Stimulated activated CD4-positive, alpha-beta T cell treated with anti-CD3 and anti-CD28 coated beads, Interleukin-1b, Interleukin-23, amount 100 ng/mL, for 24 hours (primary cell): ENCODE results near the gene RAD23A.
"Not testable (repeated sequence)": the region's sequence is repeated elsewhere in the genome, so short reads cannot be mapped to it uniquely, and the experiment has no call there.

ENCODE experiments used
- DNase-seq, 4 experiments: peaks; one replicate each; pipeline ENCODE4 v3.0.0-alpha.2; 2020; ENCODE audit warnings: low read depth in 4 of 4, low spot score in 1 of 4

Gene RAD23A

DNA sequence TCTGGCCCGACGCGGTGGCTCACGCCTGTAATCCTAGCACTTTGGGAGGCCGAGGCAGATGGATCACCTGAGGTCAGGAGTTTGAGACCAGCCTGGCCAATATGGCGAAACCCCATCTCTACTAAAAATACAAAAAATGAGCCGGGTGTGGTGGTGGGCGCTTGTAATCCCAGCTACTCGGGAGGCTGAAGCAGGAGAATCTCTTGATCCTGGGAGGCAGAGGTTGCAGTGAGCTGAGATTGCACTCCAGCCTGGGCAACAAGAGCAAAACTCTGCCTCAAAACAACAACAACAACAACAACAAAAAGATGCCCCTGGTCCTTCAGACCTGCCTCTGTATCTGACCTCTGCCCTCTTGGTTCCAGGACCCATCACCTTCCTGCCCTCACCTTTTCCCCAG, 9.9 kb downstream of the RAD23A start:
- not testable (repeated sequence) for DNase-seq

- no peak for DNase-seq
Measured at GRCh38 chr19:12955996-12956395, 10.3 kb downstream of the RAD23A start.

DNA sequence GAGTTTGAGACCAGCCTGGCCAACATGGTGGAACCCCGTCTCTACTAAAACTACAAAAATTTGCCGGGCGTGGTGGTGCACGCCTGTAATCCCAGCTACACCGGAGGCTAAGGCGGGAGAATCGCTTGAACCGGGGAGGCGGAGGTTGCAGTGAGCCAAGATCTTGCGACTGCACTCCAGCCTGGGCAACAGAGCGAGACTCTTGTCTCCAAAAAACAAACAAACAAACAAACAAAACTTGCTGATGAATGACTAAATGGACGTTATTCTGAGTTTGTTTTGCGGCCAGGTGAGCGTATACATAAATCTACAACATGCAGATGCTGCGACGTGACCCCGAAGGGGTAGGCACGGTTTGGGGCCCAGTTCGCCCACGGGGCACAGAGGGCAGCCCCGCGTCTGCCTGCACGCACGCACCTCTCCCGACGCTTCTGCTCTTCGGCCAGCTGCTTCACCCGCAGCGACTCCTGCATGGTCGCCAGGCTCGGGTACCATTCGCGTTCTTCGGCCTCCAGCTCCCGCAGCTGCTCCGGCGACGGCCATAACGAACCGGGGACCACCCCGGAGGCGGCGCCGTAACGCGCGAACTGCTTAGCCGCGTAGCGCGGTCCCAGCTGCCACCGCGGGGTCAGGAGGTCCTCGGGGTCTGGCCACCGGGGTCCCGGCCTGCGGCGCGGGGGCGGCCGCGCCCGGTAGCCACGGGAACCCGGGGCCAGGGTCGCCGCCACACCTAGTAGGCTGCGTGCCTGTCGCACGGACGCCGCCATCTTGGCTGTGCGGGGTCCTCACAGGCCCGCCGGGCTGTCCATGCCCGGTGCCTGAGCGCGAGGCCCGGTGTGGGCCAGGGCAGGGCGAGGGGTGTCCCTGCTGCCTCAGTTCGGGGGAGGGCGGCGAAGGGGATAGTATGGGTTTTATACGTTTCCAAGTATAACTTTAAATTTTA, 11.1 kb downstream of the RAD23A start, which contains the start of gene GADD45GIP1:
Gene GADD45GIP1 (minus strand): TSS at position 778 of the 943 bp plus-strand sequence. CDS start 11 bp downstream, at position 767.
- peak in 3 of 4 experiments; percentile 55 to 80 (median 75) for DNase-seq

DNA sequence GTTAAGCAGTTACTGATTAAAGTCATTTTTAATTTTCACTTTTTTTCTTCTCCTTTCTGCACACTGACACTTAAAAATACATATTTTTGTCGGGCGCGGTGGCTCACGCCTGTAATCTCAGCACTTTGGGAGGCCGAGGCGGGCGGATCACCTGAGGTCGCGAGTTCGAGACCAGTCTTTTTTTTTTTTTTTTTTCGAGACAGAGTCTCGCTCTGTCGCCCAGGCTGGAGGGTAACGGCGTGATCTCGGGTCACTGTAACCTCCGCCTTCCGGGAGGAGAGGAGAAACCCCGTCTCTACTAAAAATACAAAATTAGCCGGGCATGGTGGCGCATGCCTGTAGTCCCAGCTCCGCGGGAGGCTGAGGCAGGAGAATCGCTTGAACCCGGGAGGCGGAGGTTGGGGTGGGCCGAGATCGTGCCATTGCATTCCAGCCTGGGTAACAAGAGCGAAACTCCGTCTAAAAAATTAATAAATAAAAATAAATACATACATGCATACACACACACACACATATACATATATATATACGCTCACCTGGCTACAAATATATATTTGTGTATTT, 11.8 kb downstream of the RAD23A start:
- DNase-seq = not testable (repeated sequence)

DNA sequence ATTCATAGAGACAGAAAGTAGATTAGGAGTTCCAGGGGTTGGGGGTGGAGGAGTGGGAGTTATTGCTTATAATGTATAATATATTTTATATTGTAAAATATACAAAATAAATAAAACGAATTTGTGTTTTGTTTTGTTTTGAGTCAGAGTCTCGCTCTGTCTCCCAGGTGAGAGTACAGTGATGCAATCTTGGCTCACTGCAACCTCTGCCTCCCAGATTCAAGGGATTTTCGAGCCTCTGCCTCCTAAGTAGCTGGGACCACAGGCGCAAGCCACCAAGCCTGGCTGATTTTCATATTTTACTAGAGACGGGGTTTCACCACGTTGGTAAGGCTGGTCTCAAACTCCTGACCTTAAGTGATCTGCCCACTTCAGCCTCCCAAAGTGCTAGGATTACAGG, 13.8 kb downstream of the RAD23A start:
- DNase-seq = no peak

GRCh38 chr19:12965017-12965811, 19.6 kb downstream of the RAD23A start:
- peak; percentile 56 to 78 (median 74) for DNase-seq

GRCh38 chr19:12965812-12966135, 20.1 kb downstream of the RAD23A start:
- DNase-seq = no peak

GRCh38 chr19:12967907-12968306, 22.2 kb downstream of the RAD23A start:
- no peak for DNase-seq

- no peak for DNase-seq
Measured at GRCh38 chr19:12969292-12969988, 23.8 kb downstream of the RAD23A start, which contains the start of gene DAND5. Gene DAND5 (plus strand): TSS chr19:12969576. CDS start chr19:12969661, 85 bp downstream.

GRCh38 chr19:12970070-12970820, 24.6 kb downstream of the RAD23A start:
- DNase-seq = no peak

DNA sequence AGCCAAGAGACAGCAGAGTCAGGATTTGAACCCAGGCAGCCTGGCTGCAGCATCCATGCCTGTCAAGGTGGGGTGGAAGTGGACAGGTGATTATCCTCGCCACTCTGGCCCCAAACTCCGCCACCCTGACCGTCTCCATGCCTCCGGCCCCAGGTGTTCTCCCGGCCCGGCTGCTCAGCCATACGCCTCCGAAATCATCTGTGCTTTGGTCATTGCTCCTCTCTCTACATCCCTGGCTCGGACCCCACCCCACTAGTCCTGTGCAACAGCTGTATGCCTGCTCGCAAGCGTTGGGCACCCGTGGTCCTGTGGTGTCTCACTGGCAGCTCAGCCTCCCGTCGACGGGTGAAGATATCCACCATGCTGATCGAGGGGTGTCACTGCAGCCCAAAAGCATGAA, 27.6 kb downstream of the RAD23A start:
- no peak for DNase-seq

DNA sequence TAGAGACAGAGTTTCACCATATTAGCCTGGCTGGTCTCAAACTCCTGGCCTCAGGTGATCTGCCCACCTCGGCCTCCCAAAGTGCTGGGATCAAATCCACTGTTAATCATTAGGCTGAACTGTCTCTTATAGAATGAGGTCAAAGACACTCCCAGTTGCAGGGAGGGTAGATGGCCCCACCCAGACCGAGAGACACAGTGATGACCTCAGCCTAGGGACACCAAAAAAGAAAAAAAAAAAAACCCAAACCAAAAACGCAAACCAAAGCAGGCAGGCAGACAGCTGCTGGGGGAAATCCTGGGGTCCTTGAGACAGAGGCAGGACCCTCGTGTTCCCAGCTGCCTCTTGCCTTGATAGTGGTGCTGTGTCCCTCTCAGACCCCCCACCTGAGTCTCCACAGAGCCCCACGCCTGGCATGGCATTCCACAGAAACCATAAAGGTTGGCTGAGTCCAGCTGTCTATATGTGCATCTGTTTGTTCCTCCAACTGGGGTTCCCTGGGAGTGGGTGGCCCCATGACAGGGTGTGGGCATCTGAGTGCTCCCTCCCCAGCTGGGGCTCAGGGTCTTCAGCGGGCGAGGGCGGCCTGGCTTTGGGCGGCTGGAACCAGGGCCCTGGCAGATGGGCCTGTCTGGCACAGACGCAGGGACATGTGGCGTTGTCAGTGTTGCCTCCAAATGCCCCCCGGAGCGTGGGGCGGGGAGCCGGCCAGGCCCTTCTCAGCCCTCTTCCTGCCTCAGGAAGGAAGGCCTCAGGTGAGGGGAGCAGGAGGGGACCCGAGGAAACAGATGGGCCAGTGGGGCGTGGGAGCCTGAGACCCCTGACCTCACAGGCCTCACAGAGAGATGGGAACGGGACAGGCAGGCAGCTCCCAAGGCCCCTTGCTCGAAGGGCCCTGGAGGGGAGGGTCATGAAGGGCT, 28.9 kb downstream of the RAD23A start:
- DNase-seq = no peak

DNA sequence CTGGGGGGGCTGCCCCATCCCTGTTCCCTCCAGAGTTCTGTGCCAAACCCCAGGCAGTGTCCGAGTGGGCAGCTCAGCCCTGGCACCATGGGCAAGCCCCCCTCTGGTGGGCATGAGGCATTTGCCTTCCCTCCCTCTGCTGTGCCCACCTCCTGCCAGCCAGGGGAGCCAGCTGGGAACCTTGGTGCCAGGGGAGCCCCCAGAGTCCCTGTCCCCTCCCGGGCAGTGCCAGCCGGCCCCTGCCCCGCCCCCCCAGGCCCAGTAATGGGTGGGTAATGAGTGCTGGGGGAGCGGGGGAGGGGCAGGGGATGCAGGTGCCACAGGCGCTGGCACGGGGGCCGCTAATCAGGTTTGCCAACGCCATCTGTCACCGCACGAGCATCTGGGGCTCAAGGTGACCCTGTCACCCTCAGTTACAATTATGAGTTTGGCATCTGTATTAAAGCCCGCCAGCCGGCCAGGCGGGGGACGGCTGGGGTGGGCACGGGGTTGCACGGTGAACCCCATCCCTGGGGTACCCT, 29.6 kb downstream of the RAD23A start:
- DNase-seq = no peak

DNA sequence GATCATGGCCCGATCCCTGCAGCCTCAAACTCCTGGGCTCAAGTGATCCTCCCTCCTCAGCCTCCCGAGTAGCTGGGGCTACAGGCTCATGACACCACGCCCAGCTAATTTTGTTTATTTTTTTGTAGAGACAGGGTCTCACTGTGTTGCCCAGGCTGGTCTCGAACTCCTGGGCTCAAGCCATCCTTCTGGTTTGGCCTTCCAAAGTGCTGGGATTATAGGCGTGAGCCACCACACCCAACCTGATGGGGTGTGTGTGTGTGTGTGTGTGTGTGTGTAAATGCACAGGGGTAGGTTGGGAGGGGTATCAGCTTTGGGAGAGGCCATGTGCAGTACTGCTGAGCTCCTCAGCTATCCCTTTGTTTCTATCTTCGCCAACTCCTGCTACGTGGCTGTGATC, 30.4 kb downstream of the RAD23A start:
- not testable (repeated sequence) for DNase-seq

- no peak for DNase-seq
Measured at GRCh38 chr19:12979974-12980373, 34.3 kb downstream of the RAD23A start.

DNA sequence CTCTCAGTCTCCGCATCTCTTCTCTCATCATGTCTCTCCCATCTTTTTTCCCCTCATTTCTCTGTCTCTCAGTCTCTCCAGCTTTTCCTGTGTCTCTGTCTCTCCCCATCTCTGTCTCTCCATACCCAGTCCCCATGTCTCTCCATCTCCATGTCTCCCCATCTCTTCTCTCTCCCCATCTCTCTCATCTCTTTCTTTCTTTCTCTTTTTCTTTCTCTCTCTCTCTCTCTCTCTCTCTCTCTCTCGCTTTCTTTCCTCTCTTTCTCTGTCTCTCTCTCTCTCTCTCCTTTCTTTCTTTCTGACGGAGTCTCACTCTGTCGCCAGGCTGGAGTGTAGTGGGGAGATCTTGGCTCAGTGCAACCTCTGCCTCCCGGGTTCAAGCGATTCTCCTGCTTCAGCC, 37.0 kb downstream of the RAD23A start:
- DNase-seq = no peak

- no peak for DNase-seq
Measured at GRCh38 chr19:12983091-12983490, 37.4 kb downstream of the RAD23A start.

GRCh38 chr19:12983542-12984142, 38.0 kb downstream of the RAD23A start:
- DNase-seq = peak; percentile 67 to 85 (median 72)
